Lung microvascular endothelial cell (primary cell): ENCODE measurements around the gene TSPAN3. TPM values are rescaled to one million over a fixed set of nuclear protein-coding genes. Genes with fewer than 3 reads are reported as not detected.
A peak's percentile ranks its signal among the peaks of the same experiment; 100 is the strongest.

Experiments
- DNase-seq, 2 donors: peaks; one replicate each; pipeline versions ENCODE4 v3.0.0 to v3.0.0-alpha.2; 2010; ENCODE audit warnings: low read depth in 2 of 2
- total RNA-seq: library from RNA; depleted of rRNA; stranded (reverse); fragments of >200 nt; gene quantifications from 2 replicates; pipeline ENCODE4 v1.2.1, GENCODE V29; 2014

TSPAN3 gene
- total RNA-seq, 1 donor from 2014 or later: 170 TPM

DNA sequence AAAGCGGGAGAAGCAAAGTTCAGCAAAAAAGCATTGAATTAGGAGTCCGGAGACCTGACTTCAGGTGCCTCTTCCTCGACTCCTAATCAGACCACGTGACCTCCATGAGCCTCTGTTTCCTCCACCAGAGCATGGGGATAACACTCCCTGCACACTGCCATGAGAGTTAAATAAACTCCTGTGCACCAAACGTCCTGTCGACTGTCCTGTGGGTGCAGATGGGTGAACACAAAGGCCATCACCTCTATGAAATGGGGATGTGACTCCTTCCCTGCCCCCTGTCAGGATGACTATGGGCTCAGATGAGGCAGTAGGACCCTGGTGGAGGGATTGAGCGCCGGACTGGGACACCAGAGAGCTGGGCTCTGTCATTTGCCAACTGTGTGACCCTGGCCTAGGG, 13.5 kb upstream of the TSPAN3 start:
- no peak for DNase-seq

DNA sequence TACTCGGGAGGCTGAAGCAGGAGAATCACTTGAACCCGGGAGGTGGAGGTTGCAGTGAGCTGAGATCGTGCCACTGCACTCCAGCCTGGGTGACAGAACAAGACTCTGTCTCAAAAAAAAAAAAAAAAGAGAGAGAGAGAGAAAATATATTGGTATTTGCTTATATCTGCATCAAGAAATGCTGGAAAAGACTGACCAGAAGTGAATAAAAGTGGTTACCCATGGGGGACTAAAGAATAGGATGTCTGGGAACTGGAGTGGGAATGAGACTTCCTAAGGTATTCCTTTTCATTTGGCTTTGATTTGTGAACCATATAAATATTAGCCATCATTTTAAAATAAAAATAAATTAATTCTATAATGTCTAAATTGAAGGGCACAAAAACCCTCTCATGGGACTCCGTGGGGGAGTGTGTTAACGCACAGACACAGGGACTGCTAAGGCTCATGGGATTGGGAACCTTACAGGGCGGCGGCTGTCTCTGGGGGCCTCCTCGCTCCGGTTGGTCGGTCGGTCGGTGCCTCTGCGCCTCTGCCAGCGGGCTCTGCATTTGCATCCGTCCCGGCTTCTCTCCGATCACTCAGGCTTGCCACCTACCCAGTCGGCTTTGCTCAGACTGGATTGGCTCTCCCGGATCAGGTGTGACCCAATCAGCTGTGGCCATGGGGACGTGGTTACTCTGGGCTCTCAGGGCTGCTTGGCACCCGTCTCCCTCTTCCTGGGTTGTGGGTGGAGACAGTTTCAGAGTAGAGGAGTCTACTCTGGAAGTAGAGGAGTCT, 12.7 kb upstream of the TSPAN3 start:
- peak; percentile 47 to 56 for DNase-seq

DNA sequence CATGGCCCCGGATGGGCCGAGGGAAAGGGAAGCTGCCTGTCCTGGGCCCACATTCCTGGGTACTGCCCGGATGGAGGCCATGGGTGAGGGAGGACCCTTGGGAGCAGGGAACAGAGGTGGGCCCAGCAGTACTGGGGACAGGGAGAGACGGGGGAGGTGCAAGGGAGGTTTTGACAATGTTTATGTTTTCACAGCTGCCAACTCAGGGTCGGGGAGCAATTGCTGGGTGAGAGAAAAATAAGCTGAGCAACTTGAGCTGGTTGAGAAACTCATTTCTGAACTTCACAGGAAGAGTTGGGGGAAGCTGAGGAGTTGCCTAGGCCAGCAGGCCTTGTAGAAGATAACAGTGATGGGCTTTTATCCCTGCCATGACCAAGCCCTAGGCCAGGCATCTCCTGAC, 11.1 kb upstream of the TSPAN3 start:
- DNase-seq: no peak

DNA sequence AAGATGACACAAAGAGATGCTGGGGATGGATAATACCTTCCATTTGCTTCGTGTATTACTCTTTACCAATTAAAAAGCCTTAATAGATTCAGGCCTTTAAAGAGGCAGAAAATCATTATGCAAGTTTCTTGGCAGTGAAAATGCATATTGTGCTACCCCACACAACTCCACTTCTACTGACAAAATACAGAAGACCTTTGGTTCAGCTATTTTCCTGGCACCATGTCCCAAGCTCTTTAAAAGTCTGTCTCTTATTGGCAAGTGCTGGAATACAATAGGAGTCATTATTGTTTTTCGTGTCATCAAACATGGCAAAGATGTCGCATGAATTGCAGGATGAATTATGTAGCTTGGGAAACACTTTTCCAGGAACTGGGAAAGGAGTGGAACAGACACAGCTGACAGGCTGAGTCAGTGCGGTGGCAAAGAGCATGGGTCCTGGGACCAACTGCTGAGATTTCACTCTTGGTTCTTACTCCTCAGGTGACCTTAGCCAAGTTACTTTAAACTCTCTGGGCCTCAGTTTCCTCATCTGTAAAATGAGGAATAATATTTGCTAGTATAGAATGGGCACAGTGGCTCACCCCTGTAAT, 5.5 kb upstream of the TSPAN3 start:
- DNase-seq: peak in 1 of 2 donors; percentile 40

DNA sequence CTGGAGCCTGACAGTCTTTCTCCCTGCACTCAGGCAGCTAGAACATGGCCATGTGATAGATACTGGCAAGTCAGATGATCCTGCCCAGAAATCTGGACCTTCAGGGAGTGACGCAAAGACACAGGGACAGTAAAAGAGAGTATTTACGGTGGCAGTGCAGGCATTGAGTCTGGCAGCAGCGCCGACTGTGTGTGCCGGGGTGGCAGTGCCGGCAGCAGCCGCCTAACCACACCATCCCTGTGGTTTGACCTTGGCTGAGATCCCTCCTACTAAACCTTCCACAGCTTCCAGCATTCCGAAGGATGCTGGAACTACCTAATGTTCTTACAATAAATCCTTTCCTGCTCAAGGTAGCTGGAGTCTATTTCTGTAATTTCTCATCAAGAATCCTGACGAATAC, 4.6 kb upstream of the TSPAN3 start:
- DNase-seq: no peak

DNA sequence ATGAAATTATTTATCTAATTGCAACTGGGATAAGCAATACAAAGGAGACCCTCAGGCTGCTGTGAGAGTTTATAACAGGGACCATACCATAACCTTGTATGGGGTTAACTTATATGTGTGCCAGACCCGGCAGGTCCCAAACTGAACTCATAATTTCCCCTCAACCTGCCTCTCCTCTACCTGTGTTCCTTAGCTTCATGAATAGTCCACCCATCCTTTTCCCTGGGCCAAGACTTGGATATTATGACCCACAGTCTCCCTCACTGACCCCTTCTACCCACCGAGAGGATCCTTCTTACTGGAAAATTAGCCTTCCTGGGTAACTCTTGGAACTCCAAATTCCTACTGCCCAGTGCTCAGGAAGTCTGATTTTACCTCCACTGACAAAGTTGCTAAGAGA, 3.4 kb upstream of the TSPAN3 start:
- DNase-seq: no peak

DNA sequence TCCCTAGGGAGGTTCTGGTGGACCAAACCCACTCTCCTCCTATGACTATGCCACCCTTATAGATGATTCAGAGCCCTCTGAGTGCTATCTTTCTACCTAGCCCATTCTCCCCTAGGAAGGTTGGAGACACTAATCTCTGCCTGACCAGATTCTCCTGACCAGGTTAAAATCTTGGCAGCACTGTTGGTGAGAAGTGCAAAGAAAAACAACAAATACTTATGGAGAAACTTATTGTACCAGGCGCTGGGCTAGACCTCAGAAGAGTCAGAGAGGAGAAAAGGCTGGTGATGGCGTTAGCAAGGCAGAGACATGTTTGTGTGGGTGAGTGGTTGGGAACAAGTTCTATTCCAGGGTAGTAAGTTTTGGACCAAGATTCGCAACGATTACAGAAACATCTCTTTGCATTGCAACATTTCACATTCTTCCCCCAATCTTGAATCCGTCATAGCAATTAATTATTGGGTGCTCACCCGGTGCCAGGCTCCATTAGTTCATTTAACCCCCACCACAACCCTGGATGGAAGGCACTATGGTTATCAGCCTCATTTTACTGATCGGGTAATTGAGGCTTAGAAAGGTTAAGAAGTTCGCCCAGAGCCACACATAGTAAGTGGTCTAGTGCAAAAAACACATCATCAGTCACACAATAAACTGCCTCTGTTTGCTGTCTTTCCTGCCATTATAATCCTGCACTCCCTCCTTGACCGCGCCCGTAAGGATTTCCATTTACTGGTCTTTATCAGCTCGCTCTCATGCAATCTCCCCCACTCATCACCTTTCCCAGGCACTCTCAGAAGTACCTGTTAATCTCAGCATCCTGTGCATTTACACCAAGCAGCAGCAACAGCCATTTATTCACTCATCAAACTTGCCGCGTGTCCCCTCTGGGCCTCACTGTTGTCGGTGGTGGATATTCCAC, 655 bp upstream of the TSPAN3 start:
- DNase-seq: no peak

DNA sequence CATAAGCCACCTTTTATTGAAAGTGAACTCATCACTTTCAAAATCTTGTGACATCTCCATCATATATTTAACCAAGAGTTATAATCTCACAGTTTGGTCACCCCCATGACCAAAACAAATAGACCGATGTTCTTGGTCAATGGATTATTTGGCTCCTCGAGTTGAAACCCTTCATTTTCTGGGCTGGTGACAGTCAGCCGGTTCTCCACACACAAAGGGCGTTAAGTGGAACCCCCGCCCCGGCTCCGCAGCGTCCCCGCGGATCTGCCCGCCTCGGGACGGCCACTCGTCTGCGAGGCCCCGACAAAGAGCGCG, 772 bp downstream of the TSPAN3 start:
- no peak for DNase-seq

DNA sequence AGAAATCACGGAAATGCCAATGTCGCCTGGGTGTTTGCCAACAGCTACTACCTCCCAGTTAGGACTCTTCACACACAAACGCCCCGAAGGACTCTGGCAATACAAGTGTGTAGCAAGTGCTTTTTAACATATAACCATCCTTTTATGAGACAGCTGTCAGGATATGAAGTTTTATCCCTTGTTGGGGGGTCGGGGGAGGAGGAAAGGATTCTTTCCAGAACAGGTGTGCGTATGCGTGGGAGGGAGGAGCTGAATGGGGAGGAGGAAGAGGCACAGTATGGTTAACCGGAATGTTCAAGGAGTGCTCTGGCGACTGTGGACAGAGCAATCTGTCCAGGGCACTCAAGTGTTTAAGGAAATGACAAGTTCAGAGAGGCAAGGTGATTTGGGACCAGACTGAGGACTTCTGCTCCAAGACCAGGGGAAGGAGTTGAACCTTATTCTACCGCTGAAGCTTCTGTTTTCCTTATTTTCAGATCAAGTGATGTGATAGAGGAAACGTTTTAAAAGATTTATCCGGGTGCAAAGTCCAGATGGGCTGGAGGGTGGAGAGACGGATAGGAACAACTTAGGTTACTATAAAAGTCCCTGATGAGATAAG, 1.3 kb downstream of the TSPAN3 start:
- peak in 1 of 2 donors; percentile 27 for DNase-seq

DNA sequence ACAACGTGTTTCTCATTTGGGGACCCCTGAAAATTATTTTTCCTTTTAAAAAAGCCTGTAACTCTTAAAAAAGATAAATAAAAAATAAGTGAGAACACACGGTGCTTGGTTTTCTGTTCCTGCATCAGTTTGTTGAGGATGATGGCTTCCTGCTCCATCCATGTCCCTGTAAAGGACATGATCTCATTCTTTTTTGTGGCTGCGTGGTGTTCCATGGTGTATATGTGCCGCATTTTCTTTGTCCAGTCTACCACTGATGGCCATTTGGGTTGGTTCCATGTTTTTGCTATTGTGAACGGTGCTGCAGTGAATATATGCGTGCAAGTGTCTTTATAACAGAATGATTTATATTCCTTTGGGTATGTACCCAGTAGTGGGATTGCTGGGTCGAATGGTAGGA, 2.3 kb downstream of the TSPAN3 start:
- no peak for DNase-seq

DNA sequence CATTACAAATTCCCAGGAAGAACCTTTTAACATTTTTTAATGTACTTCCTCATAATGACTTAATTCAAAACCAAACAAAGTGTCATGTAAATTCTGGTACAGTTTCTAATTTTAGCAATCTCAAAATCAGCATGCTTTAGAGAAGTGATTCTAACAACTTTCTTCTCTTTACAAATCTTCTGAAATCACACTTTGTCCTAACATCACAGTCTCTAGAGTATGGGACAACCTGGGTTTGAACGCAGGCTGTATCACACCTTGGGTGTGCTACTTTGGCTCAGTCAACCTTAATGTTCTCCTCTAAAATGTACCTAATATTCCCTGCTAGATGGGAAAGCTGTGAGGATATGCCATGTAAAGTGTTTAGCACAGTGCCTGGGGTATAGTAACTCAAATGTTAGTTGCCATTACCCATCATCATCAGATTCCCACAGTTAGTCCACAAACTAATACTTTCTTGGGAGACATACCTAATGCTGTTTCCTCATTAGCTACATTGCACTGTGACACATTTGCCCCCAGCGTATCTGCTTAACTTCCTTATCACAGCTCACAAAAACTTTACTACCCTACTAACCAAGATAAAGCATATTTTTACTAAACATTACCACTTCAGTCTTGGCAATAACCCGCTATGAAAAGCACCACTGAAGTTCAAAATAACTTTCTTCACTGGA, 3.1 kb downstream of the TSPAN3 start:
- DNase-seq: no peak

DNA sequence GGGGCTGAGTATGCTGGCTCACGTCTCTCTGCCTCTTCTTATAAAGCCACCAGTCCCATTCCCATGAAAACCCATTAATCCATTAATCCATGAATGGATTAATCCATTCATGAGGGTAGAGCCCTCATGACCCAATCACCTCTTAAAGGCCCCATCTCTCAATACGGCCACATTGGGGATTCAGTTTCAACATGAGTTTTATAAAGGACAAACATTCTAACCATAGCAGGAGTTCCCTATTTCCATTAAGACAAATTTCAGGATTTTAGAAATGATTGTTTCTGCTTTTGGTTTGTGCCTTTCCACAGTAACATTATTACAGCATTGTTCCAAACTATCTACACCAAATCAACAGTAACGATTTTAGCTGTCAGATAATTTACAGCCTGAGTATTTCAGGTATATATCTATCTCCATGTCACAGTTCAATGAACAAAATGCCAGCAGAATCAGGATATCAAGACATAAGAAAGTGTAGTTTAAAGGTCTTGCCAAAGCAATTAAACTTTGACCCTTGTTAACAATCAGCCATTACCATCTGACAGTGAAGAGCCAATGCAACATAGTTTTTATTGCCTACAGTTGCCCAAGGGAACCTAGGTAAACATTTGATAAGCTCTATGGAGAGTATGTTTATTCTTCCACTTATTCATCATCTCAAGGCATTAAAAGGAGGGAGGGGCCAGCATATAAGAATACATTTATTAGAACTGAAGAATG, 3.8 kb downstream of the TSPAN3 start:
- peak in 1 of 2 donors; percentile 48 for DNase-seq

DNA sequence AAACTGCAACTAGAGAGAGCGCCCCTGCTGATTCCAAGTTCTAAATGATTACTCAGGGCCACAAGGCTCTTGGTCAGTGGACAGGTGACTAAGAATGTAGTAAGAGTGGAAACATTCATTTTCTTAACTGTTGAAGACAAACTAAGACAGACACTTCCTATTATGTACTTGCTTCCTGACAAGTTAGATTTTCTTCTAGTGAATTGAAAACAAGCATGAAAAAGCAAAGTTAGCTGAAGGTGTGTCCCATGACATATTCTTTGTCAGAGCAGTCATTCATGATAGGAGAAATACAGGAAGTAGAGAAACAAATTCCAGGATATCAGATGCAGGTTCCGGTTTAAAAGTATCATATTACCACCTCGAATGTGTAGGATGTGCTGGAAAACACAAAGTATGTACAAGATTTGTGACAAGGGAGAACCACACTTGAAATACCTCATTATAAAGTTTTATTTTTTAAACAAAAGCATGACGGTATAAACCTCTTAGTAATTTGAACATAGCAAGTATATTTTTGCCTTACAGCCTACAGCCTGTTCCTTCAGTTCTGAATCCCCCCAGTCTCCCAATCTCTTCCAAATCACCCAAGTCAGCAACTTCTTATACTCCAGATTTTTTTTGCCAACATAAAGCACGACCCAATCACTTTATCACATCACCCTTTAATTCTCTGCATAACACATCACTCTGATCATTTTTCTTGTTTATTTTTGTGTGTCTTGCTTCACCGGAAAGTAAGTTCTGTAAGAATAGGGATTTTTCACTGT, 6.2 kb downstream of the TSPAN3 start:
- DNase-seq: peak; percentile 72 to 80

DNA sequence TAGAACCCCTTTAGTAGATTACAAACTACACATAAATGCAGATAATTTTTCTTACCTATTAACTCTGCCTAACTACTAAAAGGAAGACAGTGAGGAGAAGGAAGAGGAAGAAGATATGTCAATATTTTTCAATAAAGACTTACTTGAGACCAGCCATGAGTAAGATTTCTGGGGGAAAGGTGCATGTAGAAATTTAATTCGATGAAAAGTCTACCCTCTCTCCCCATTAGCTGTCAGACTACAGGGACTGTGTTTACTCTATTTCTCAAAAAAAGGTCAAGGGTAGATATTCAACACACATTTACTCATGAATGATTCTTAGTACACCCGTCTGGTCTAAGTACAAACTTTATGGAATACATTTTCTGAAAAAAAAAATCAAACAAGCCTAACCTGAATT, 6.8 kb downstream of the TSPAN3 start:
- DNase-seq: no peak

DNA sequence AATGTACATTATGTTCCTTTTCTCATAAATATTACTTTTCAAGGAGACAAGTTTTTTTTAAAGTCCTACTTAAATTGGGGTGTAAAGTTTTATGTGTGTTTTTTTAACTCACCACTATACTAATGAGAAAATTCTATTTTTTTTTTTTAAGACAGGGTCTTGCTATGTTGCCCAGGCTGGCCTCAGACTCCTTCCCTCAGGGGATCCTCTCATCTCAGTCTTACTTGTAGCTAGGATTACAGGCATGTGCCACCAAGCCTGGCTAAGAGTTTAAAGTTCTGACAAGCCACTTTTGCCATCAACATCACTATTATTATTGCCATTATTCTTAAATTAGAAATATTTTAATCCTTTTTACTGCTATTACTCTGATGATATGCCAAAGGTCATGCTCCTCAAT, 7.7 kb downstream of the TSPAN3 start:
- DNase-seq: no peak

DNA sequence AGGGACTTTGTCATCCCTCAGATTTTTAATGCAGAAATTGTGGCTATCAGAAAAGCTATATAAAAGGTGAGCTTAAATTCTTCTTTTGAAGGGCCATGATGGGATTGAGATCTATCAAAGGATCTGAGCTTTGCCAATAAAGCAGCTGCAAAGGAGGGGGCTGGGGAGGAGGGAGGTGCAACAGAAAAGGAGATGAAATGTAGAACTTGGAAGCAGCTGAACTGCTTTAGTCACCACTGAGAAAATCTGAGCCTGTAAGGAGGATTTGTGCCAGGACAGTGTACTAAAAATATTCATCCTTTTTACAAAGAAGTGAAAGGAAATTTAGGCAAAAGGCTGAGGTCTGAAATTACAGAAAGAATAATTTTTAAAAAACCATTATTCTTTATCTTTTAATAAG, 10.4 kb downstream of the TSPAN3 start:
- DNase-seq: no peak

DNA sequence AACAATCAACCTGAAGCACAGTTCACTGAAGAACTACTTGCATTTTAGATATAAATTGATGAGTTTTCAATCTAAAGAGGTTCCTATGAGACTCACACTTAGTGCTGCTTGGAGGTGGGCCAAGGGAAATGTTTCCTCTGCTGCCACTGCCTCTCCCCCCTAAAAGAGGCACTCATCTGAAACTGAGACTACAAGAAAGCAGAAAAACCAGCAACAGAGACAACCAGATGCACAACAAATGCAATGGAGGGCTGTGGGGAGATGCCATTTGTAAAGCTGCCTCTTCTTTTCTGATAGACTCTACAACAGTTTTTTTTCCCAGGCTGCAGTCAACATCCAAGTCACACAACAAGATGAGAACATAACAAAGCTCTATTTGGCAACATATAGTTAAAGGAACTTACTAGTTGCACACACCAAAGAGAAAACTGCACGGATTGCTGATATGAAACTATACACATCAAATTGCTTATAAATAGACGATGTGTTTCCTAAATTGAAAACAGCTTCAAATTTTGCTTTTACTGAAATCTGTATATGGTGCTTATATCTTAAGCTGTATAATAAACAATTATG, 11.0 kb downstream of the TSPAN3 start:
- DNase-seq: peak; percentile 36 to 37

DNA sequence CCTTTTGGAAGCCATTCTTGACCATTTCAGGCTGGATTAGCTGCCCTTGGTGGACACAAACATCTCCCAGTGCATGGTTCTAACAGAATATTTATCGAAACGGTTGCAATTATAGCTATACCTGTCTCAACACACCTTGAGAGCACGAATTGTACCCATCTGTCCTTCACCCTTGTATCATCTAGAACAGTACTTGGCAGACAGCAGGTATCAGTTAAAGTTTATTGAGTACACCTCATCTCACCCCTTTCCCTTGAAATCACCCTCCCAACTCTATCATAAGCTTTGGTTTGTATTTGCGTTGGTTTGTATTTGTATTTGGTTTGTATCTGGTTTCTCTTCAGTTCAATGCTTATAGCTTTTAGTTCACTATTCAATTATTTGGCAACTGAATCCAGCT, 12.4 kb downstream of the TSPAN3 start:
- DNase-seq: no peak

DNA sequence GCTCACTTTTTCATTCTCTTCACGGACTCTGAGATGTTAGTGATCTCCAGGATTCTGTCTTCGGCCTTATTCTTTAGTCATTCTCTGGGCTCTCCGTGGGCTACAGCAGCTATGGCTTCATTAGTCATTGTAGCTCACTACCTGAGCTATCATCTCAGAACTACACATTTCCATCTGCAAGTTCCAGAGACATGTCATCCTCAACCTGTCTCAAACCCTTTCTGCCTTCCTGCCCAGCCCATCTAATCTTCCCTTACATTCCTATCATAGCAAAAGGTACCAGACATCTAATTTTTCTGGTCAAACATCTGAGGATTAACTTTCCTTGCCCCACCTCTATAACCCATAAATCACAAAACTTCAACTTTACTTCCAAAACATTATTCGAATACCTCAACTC, 13.2 kb downstream of the TSPAN3 start:
- no peak for DNase-seq

DNA sequence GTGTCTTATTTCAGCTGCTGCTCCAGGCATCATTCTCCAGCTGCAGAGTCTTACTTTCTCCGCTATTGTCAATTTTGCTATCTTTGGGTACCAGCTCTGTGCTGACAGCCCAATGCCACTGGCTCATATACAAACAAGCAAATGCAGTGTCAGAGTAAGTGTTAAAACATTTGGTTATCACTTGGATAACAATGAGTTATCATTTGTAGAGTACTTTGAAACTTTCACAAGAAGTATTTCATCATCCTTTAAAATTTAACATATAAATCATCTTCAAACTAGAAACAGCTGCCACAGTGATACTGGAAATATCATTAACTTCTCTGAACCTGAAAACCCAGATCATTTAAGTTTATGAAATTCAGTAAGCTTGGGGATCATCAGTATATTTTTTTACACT, 13.8 kb downstream of the TSPAN3 start:
- no peak for DNase-seq
